Cardiac fibroblast (primary cell): ENCODE measurements around the gene CDH23.

ENCODE experiments used
- DNase-seq, 2 donors: peaks; one replicate each; pipeline versions ENCODE4 v3.0.0 to v3.0.0-alpha.2; 2010; ENCODE audit warnings: low read depth in 2 of 2
- H3K4me3 ChIP-seq, 2 donors: replicated peaks in 1 of 2; 1 replicate in 1 of 2; 2 replicates in 1 of 2; pipeline ENCODE4 v1.5.1; 2011; ENCODE audit warnings: low read depth in 2 of 2, low read length in 2 of 2, mild to moderate bottlenecking in 2 of 2, moderate library complexity in 1 of 2
- CTCF ChIP-seq: IDR thresholded peaks from one replicate; pipeline ENCODE4 v1.5.1; 2011; ENCODE audit warnings: low read depth, mild to moderate bottlenecking, low read length, inconsistent platforms

Gene CDH23

DNA sequence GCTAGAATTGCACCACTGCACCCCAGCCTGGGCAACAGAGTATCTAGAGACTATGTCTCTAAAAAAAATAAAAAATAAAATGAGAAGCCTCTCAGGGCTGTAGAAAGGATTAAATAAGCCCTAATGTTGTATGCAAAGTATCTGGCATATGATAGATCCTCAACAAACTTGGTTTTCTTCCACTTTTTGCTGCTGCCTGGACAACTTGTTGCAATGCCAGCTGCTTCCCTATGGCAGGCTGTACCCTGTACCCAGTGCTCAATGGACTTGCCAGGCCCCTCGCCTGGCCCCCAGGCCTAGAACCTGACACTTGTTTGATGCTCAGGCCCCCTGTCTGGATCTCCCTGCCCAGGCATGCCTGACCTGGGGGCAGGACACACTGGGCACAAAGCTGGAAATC lies 28.5 kb upstream of the CDH23 start:
- no peak for TF ChIP-seq CTCF
- no peak overlapping the region for H3K4me3 ChIP-seq
- DNase-seq = no peak

GRCh38 chr10:71368643-71369042 lies 28.1 kb upstream of the CDH23 start:
- no peak overlapping the region for H3K4me3 ChIP-seq
- DNase-seq = no peak
- TF ChIP-seq CTCF = no peak

DNA sequence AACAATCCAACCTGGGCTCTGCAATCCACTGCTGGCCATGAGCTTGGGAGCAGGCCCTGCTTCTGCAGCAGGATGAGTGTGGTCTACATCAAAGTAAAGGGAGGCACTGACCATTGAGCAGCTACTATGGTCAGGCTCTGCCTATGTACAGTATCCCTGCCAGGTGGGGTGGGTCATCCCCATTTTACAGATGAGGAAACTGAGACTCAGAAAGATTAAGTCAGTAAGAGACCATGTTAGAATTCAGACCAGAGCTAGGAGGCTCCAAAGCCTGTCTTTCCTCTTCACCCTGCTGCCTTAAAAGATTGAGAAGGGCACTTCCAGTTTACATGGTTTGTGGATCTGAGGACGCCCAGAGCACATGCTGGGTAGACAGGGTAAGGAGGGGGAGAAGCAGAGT lies 27.1 kb upstream of the CDH23 start:
- H3K4me3 ChIP-seq = no peak overlapping the region
- no peak for DNase-seq
- no peak for TF ChIP-seq CTCF

DNA sequence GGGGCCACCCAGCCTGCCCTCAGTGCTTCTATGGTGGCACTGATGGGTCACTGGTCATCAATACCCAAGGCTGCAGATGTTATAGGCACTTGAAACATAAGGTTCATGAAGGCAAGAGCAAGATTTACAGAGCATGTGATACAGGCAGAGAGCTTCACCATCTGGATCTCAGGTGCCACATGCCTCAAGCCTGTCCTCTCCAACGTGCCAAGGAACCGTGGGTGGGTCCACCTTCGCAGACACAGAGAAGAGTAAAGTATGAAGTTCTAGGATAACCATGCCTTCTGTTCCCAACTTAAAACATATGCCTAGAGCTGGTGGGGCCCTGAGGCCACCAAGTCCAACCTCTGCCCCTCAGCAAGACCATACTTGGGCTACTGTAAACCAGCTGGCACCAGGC lies 26.7 kb upstream of the CDH23 start:
- no peak for DNase-seq
- TF ChIP-seq CTCF = no peak
- no peak overlapping the region for H3K4me3 ChIP-seq

- H3K4me3 ChIP-seq = no peak overlapping the region
- TF ChIP-seq CTCF = no peak
- no peak for DNase-seq
Measured at GRCh38 chr10:71371750-71372166, 25.0 kb upstream of the CDH23 start.

- H3K4me3 ChIP-seq = no peak overlapping the region
- no peak for DNase-seq
- no peak for TF ChIP-seq CTCF
Measured at GRCh38 chr10:71372882-71373495, 23.7 kb upstream of the CDH23 start.
